ENCODE measurements around the gene METRN.

The METRN gene

GRCh38 chr16:761625-762513, 47.0 kb downstream of the METRN start:
- TF ChIP-seq RARB (CRISPR knock-in tag; IDR thresholded peaks at IDR 0.05) (no peak), GLIS3 (CRISPR knock-in tag; IDR thresholded peaks at IDR 0.05) (no peak), ZC3H10 (CRISPR knock-in tag; IDR thresholded peaks at IDR 0.05) (no peak), TSHZ2 (CRISPR knock-in tag; IDR thresholded peaks at IDR 0.05) (no peak), PATZ1 (CRISPR knock-in tag; IDR thresholded peaks at IDR 0.05; ENCODE audit: borderline replicate concordance) (no peak), ESRRG (CRISPR knock-in tag; IDR thresholded peaks at IDR 0.05) (no peak), OSR1 (CRISPR knock-in tag; IDR thresholded peaks at IDR 0.05) (no peak), CSDC2 (CRISPR knock-in tag; IDR thresholded peaks at IDR 0.05) (no peak), ARNTL (CRISPR knock-in tag; IDR thresholded peaks at IDR 0.05; ENCODE audit: borderline replicate concordance, low read depth) (no peak), CREB5 (CRISPR knock-in tag; IDR thresholded peaks at IDR 0.05; ENCODE audit: low read depth) (no peak), ISL1 (CRISPR knock-in tag; IDR thresholded peaks at IDR 0.05) (no peak)
- TF ChIP-seq, protein P1, sequence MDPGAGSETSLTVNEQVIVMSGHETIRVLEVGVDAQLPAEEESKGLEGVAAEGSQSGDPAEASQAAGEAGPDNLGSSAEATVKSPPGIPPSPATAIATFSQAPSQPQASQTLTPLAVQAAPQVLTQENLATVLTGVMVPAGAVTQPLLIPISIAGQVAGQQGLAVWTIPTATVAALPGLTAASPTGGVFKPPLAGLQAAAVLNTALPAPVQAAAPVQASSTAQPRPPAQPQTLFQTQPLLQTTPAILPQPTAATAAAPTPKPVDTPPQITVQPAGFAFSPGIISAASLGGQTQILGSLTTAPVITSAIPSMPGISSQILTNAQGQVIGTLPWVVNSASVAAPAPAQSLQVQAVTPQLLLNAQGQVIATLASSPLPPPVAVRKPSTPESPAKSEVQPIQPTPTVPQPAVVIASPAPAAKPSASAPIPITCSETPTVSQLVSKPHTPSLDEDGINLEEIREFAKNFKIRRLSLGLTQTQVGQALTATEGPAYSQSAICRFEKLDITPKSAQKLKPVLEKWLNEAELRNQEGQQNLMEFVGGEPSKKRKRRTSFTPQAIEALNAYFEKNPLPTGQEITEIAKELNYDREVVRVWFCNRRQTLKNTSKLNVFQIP (CRISPR knock-in tag; IDR thresholded peaks at IDR 0.05; ENCODE audit: borderline replicate concordance, low read depth) = no peak
- ATAC-seq = no peak

DNA sequence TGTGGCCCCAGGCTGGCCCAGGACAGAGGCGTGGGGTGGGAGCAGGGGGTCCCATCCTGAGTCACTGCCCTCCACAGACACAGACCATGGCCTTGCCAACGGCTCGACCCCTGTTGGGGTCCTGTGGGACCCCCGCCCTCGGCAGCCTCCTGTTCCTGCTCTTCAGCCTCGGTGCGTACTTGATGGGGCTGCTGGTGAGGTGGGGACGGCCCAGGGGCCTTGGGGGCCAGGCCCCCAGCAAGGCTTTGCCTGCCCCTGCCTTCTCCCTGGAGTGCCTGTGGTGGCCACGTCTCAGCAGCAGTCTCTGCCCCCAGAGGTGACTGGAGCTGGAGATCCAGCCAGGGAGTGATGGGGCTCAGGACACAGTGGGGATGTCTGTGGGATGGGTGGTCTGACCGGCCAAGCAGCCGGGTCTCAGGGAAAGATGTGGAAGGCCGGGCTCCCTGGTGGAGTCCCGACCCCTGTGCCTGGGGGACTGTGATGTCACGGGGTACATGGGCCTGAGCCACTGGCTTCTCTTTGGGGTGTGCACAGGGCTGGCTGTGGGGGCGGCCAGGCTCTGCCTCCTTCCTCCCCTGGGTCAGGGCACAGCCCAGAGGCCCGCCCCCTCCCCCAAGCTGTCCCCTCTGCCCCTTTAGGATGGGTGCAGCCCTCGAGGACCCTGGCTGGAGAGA, 47.8 kb downstream of the METRN start:
- no peak for TF ChIP-seq TCF4 (CRISPR knock-in tag; IDR thresholded peaks at IDR 0.05; ENCODE audit: borderline replicate concordance)
- TF ChIP-seq ZNF8 (CRISPR knock-in tag; IDR thresholded peaks at IDR 0.05) = no peak
- ATAC-seq = no peak

GRCh38 chr16:763369-764183, 48.7 kb downstream of the METRN start:
- TF ChIP-seq ZFP3 (CRISPR knock-in tag; IDR thresholded peaks at IDR 0.05) (no peak), CSDC2 (CRISPR knock-in tag; IDR thresholded peaks at IDR 0.05) (no peak), RARB (CRISPR knock-in tag; IDR thresholded peaks at IDR 0.05) (no peak), PPARA (CRISPR knock-in tag; IDR thresholded peaks at IDR 0.05; ENCODE audit: borderline replicate concordance) (no peak), TSHZ2 (CRISPR knock-in tag; IDR thresholded peaks at IDR 0.05) (no peak), TOX (CRISPR knock-in tag; IDR thresholded peaks at IDR 0.05; ENCODE audit: borderline replicate concordance) (no peak), ISL1 (CRISPR knock-in tag; IDR thresholded peaks at IDR 0.05) (no peak), ZNF70 (CRISPR knock-in tag; IDR thresholded peaks at IDR 0.05) (no peak)
- ATAC-seq = no peak
